Natural killer cell (primary cell): ENCODE measurements around the gene CEP44. TPM values are rescaled to one million over a fixed set of nuclear protein-coding genes. Genes with fewer than 3 reads are reported as not detected.
"Not testable (repeated sequence)": the region's sequence is repeated elsewhere in the genome, so short reads cannot be mapped to it uniquely, and the experiment has no call there.

ENCODE experiments used
- ATAC-seq, 3 donors: fragments of 150-1000 bp in 2 of 3; fragments of 200-7000 bp in 1 of 3; cut with Tn5 transposase; 1 replicate in 1 of 3; 2 replicates in 2 of 3; pipeline ENCODE4 v1.10.0; 2021; ENCODE audit warnings: mild to moderate bottlenecking in 2 of 3, moderate library complexity in 2 of 3
- DNase-seq, 2 donors: peaks; one replicate each; pipeline versions ENCODE4 v3.0.0 to v3.0.0-alpha.2; 2013 to 2021; ENCODE audit warnings: mixed read lengths in 1 of 2
- H3K27ac ChIP-seq: one replicate; pipeline ENCODE4 v1.5.1; 2013; ENCODE audit warnings: mild to moderate bottlenecking, low read length
- H3K27me3 ChIP-seq: one replicate; pipeline ENCODE4 v1.6.1; 2013; ENCODE audit warnings: low read length; ENCODE audit not compliant: control insufficient read depth, insufficient read depth
- H3K36me3 ChIP-seq: one replicate; pipeline ENCODE4 v1.6.1; 2013; ENCODE audit warnings: low read length; ENCODE audit not compliant: control insufficient read depth, insufficient read depth
- H3K4me1 ChIP-seq: one replicate; pipeline ENCODE4 v1.6.1; 2013; ENCODE audit warnings: low read length; ENCODE audit not compliant: control insufficient read depth, insufficient read depth
- H3K4me3 ChIP-seq: one replicate; pipeline ENCODE4 v1.5.1; 2013; ENCODE audit warnings: low read length
- H3K9me3 ChIP-seq: one replicate; pipeline ENCODE4 v1.6.1; 2013; ENCODE audit warnings: low read length; ENCODE audit not compliant: control insufficient read depth, insufficient read depth
- H3K27ac Mint-ChIP-seq, 2 donors: one replicate each; pipeline ENCODE4 v1.8.0; 2022; ENCODE audit warnings: mild to moderate bottlenecking in 2 of 2, mixed read lengths in 2 of 2, moderate library complexity in 1 of 2
- H3K27me3 Mint-ChIP-seq, 2 donors: one replicate each; pipeline ENCODE4 v1.8.0; 2022; ENCODE audit warnings: low read depth in 2 of 2, mixed read lengths in 2 of 2
- H3K36me3 Mint-ChIP-seq: one replicate; pipeline ENCODE4 v1.8.0; 2022; ENCODE audit warnings: mixed read lengths
- H3K4me1 Mint-ChIP-seq, 2 donors: one replicate each; pipeline ENCODE4 v1.8.0; 2022; ENCODE audit warnings: mixed read lengths in 2 of 2
- H3K4me3 Mint-ChIP-seq: one replicate; pipeline ENCODE4 v1.8.0; 2022; ENCODE audit warnings: mild to moderate bottlenecking, moderate library complexity, mixed read lengths
- H3K9me3 Mint-ChIP-seq, 2 donors: one replicate each; pipeline ENCODE4 v1.8.0; 2022; ENCODE audit warnings: mixed read lengths in 2 of 2
- CTCF ChIP-seq: fragments of 200-600 bp; IDR thresholded peaks from one replicate; pipeline ENCODE4 v1.8.0; 2022; ENCODE audit warnings: antibody characterized with exemption
- WGBS: methylation state at CpG from one replicate; pipeline ENCODE4 v1.1.7; 2013; ENCODE audit warnings: missing lambda C conversion rate; ENCODE audit not compliant: insufficient coverage; 5-methylcytosine and 5-hydroxymethylcytosine counted together
- intact Hi-C: fragments of 100-400 bp; cut with micrococcal nuclease; formaldehyde crosslinking; loops from one replicate; pipeline ENCODE4 v1.14.2; 2022
- total RNA-seq, 4 donors: library from RNA; stranded (reverse); fragments of 120-200 nt in 1 of 4; gene quantifications; one replicate each; pipeline versions ENCODE4 v1.2.3 to v1.2.4, GENCODE V29; 2013 to 2022

Gene CEP44
- total RNA-seq, 3 donors from 2014 or later (not counting 1 experiment from before 2014, with no cell fraction given), result 21.7 to 25.2 (median 23.4) TPM

- H3K27me3 Mint-ChIP-seq, result peaks cover 0 to 3% of the 10 kb centered on the region in 2 donors
- no CpG with 5 or more reads among the region's 2 CpGs for WGBS
- Histone ChIP-seq H3K9me3 (no peaks in the 10 kb centered on the region), H3K27ac (no peak overlapping the region), H3K27me3 (no peaks in the 10 kb centered on the region), H3K4me1 (no peaks in the 10 kb centered on the region), H3K4me3 (no peak overlapping the region), H3K36me3 (no peaks in the 10 kb centered on the region)
- DNase-seq (no peak), ATAC-seq (no peak)
- H3K4me1 Mint-ChIP-seq, result peaks cover 0 to 5% of the 10 kb centered on the region in 2 donors
- intact Hi-C loops, result no loop called here
- no peak for TF ChIP-seq CTCF
- no peak overlapping the region for H3K27ac Mint-ChIP-seq
- no peak overlapping the region for H3K4me3 Mint-ChIP-seq
- no peaks in the 10 kb centered on the region for H3K36me3 Mint-ChIP-seq
- no peaks in the 10 kb centered on the region for H3K9me3 Mint-ChIP-seq
Measured at GRCh38 chr4:174377613-174378012, 93.9 kb downstream of the CEP44 start.

- Mint-ChIP-seq H3K4me3 (no peak overlapping the region), H3K27ac (no peak overlapping the region), H3K4me1 (peaks cover 0 to 5% of the 10 kb centered on the region in 2 donors), H3K36me3 (no peaks in the 10 kb centered on the region), H3K27me3 (peaks cover 0 to 3% of the 10 kb centered on the region in 2 donors), H3K9me3 (no peaks in the 10 kb centered on the region)
- H3K27me3 ChIP-seq, result no peaks in the 10 kb centered on the region
- H3K9me3 ChIP-seq, result no peaks in the 10 kb centered on the region
- TF ChIP-seq CTCF, result no peak
- WGBS, result 95% methylated on average over 2 of the region's 2 CpGs
- H3K4me3 ChIP-seq, result no peak overlapping the region
- intact Hi-C loops, result no loop called here
- H3K4me1 ChIP-seq, result no peaks in the 10 kb centered on the region
- ATAC-seq (no peak), DNase-seq (no peak)
- H3K27ac ChIP-seq, result no peak overlapping the region
- no peaks in the 10 kb centered on the region for H3K36me3 ChIP-seq
Measured at GRCh38 chr4:174378951-174379350, 95.2 kb downstream of the CEP44 start.

DNA sequence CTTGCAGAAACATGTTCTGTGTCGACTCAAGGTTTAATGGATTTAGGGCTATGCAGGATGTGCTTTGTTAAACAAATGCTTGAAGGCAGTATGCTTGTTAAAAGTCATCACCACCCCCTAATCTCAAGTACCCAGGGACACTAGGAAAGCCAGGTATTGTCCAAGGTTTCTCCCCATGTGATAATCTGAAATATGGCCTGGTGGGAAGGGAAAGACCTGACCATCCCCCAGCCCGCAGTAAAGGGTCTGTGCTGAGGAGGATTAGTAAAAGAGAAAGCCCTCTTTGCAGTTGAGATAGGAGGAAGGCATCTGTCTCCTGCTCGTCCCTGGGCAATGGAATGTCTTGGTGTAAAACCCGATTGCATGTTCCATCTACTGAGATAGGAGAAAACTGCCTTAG is 96.5 kb downstream of the CEP44 start:
- H3K27me3 Mint-ChIP-seq, H3K27ac ChIP-seq, H3K4me1 ChIP-seq, intact Hi-C loops, DNase-seq, H3K36me3 Mint-ChIP-seq, H3K36me3 ChIP-seq, H3K4me1 Mint-ChIP-seq, H3K27ac Mint-ChIP-seq, ATAC-seq, H3K27me3 ChIP-seq, H3K4me3 ChIP-seq, H3K4me3 Mint-ChIP-seq, H3K9me3 Mint-ChIP-seq, H3K9me3 ChIP-seq: not testable (repeated sequence)
- WGBS, result 77% methylated on average over 3 of the region's 4 CpGs

DNA sequence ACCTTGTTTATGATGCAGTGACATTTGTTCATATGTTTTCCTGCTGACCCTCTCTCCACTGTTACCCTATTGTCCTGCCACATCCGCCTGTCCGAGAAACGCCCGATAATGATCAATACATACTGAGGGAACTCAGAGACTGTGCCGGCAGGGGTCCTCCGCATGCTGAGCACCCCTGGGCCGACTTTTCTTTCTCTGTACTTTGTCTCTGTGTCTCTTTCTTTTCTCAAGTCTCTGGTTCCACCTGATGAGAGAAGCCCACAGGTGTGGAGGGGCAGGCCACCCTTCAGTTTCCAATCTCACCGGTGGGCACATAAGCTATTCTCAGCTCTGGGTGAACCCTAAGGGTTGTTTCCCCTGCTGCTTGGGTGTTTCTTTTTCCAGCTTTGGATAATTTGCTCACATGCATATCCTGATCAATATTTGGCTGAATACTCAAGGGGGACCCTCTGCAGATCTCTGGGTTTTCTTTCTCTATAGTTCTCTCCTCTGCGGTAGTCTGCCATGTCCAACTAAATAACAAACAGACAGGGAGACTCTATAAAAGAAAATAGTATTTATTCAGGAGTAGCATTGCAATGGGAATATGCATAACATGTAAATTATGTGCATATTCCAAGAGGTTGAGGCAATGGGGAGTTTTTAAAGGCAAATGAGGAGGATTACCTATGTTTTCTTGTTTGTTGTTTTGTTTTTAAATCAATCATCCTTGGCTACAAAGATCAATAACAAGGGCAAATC is 97.2 kb downstream of the CEP44 start:
- Histone ChIP-seq H3K36me3 (no peaks in the 10 kb centered on the region), H3K27me3 (no peaks in the 10 kb centered on the region), H3K9me3 (no peaks in the 10 kb centered on the region), H3K4me3 (no peak overlapping the region), H3K27ac (no peak overlapping the region), H3K4me1 (no peaks in the 10 kb centered on the region)
- ATAC-seq (no peak), DNase-seq (no peak)
- Mint-ChIP-seq H3K9me3 (no peaks in the 10 kb centered on the region), H3K4me3 (no peak overlapping the region), H3K36me3 (no peaks in the 10 kb centered on the region), H3K27ac (no peak overlapping the region), H3K27me3 (peaks cover 0 to 3% of the 10 kb centered on the region in 2 donors), H3K4me1 (peaks cover 0 to 5% of the 10 kb centered on the region in 2 donors)
- WGBS, result 93% methylated on average over 9 of the region's 9 CpGs
- intact Hi-C loops, result no loop called here
- no peak for TF ChIP-seq CTCF
